Measurements from ENCODE around the gene BNIP5. TPM values are rescaled to one million over a fixed set of nuclear protein-coding genes. Genes with fewer than 3 reads are reported as not detected.

Gene BNIP5
- total RNA-seq, 4 donors from 2014 or later, result not detected

- no peak for TF ChIP-seq POLR2A (IDR thresholded peaks at IDR 0.05; ENCODE audit: low read depth)
- TF ChIP-seq POLR2AphosphoS5 (IDR thresholded peaks at IDR 0.05), result no peak
- TF ChIP-seq EP300 (IDR thresholded peaks at IDR 0.05), result no peak
- TF ChIP-seq CTCF (IDR thresholded peaks at IDR 0.05), result no peak
- Histone ChIP-seq H3K27ac (replicated peaks in 1 of 4) (peak overlapping the region in 1 of 4 donors; percentile 44), H3K9me3 (no peaks in the 10 kb centered on the region), H3K4me1 (peaks cover 0 to 9% (median 6%) of the 10 kb centered on the region in 4 donors), H3K4me3 (no peak overlapping the region), H3K27me3 (peaks cover 0 to 58% (median 2%) of the 10 kb centered on the region in 4 donors), H3K36me3 (no peaks in the 10 kb centered on the region)
- intact Hi-C loops (cut with DNase I), result no loop called here
- no peak for DNase-seq (ENCODE audit: extremely low spot score)
- WGBS, result 78% methylated on average over 13 of the region's 14 CpGs
Observed at GRCh38 chr6:36334832-36335459, 1.7 kb downstream of the BNIP5 start.

- intact Hi-C loops (cut with DNase I), result no loop called here
- Histone ChIP-seq H3K4me1 (peaks cover 0 to 9% (median 6%) of the 10 kb centered on the region in 4 donors), H3K27me3 (peaks cover 0 to 64% (median 2%) of the 10 kb centered on the region in 4 donors), H3K4me3 (peak overlapping the region in 1 of 4 donors; percentile 30), H3K9me3 (no peaks in the 10 kb centered on the region), H3K27ac (replicated peaks in 1 of 4) (peak overlapping the region in 2 of 4 donors; percentile 30 to 44), H3K36me3 (no peaks in the 10 kb centered on the region)
- TF ChIP-seq CTCF (IDR thresholded peaks at IDR 0.05), result no peak
- no peak for TF ChIP-seq EP300 (IDR thresholded peaks at IDR 0.05)
- no peak for TF ChIP-seq POLR2AphosphoS5 (IDR thresholded peaks at IDR 0.05)
- TF ChIP-seq POLR2A (IDR thresholded peaks at IDR 0.05; ENCODE audit: low read depth), result no peak
- 45% methylated on average over 20 of the region's 20 CpGs for WGBS
- no peak for DNase-seq (ENCODE audit: extremely low spot score)
Observed at GRCh38 chr6:36333931-36334725, 2.6 kb downstream of the BNIP5 start.

GRCh38 chr6:36333171-36333895, 3.4 kb downstream of the BNIP5 start:
- Histone ChIP-seq H3K27ac (replicated peaks in 1 of 4) (no peak overlapping the region), H3K9me3 (no peaks in the 10 kb centered on the region), H3K36me3 (no peaks in the 10 kb centered on the region), H3K27me3 (peaks cover 0 to 67% (median 2%) of the 10 kb centered on the region in 4 donors), H3K4me3 (peak overlapping the region in 1 of 4 donors; percentile 30), H3K4me1 (peaks cover 0 to 9% (median 6%) of the 10 kb centered on the region in 4 donors)
- TF ChIP-seq EP300 (IDR thresholded peaks at IDR 0.05) (no peak), POLR2A (IDR thresholded peaks at IDR 0.05; ENCODE audit: low read depth) (no peak), POLR2AphosphoS5 (IDR thresholded peaks at IDR 0.05) (no peak), CTCF (IDR thresholded peaks at IDR 0.05) (no peak)
- no peak for DNase-seq (ENCODE audit: extremely low spot score)
- intact Hi-C loops (cut with DNase I), result no loop called here
- WGBS, result 68% methylated on average over 8 of the region's 8 CpGs

GRCh38 chr6:36331381-36331780, 5.3 kb downstream of the BNIP5 start:
- Histone ChIP-seq H3K27me3 (peaks cover 0 to 61% (median 0%) of the 10 kb centered on the region in 4 donors), H3K27ac (replicated peaks in 1 of 4) (no peak overlapping the region), H3K36me3 (no peaks in the 10 kb centered on the region), H3K9me3 (no peaks in the 10 kb centered on the region), H3K4me3 (no peak overlapping the region), H3K4me1 (peaks cover 0 to 9% (median 7%) of the 10 kb centered on the region in 4 donors)
- intact Hi-C loops (cut with DNase I), result no loop called here
- TF ChIP-seq POLR2A (IDR thresholded peaks at IDR 0.05; ENCODE audit: low read depth) (no peak), POLR2AphosphoS5 (IDR thresholded peaks at IDR 0.05) (no peak), CTCF (IDR thresholded peaks at IDR 0.05) (no peak), EP300 (IDR thresholded peaks at IDR 0.05) (no peak)
- no peak for DNase-seq (ENCODE audit: extremely low spot score)
- WGBS, result 90% methylated on average over 6 of the region's 6 CpGs

Data from esophagus muscularis mucosa (tissue), 4 donors.